HCT116 (cell line): ENCODE measurements around the gene GRXCR1. TPM values are rescaled to one million over a fixed set of nuclear protein-coding genes. Genes with fewer than 3 reads are reported as not detected.

ENCODE experiments used
- ATAC-seq: fragments of 200-7000 bp; cut with Tn5 transposase; 2 replicates; pipeline ENCODE4 v1.9.1; 2020; ENCODE audit warnings: mild to moderate bottlenecking, moderate library complexity
- BruUV-seq: library from RNA; stranded (reverse); fragments of 400-500 nt; replicated peaks from 2 replicates; lab custom pipeline; 2021; lab: Mats Ljungman, UMichigan
- CTCF ChIA-PET: fragments of 300-600 bp; sonication (Branson Sonifier 250); formaldehyde crosslinking; loops from one replicate; lab custom pipeline; 2021; ENCODE audit warnings: antibody characterized with exemption; lab: Charles Lee
- POLR2A ChIA-PET: fragments of 300-600, 350-600 bp; sonication (Branson Sonifier 250); formaldehyde crosslinking; loops from one replicate; lab custom pipeline; 2021; ENCODE audit warnings: antibody characterized with exemption; lab: Charles Lee
- RAD21 ChIA-PET, 2 experiments: fragments of 300-600 bp; sonication (Branson Sonifier 250); formaldehyde crosslinking; loops; one replicate each; lab custom pipeline; 2023; ENCODE audit warnings: low total read pairs in 2 of 2; ENCODE audit not compliant: uncharacterized antibody in 2 of 2, unreplicated experiment in 2 of 2, low non-redundant PET in 1 of 2; lab: Charles Lee
- DNase-seq: peaks from one replicate; pipeline ENCODE4 v3.0.0-alpha.2; 2010; ENCODE audit warnings: low read depth, low spot score
- H2AFZ ChIP-seq: fragments of 200-600 bp; shearing (Covaris generic), sonication (generic); 2 replicates; pipeline ENCODE4 v1.6.1; 2017; ENCODE audit warnings: low read depth, mixed run types, mixed read lengths, antibody characterized with exemption, low read length; ENCODE audit not compliant: poor library complexity, severe bottlenecking
- H3K27ac ChIP-seq: 2 replicates; pipeline ENCODE4 v1.5.1; 2012; ENCODE audit warnings: low read depth, low read length
- H3K27me3 ChIP-seq: fragments of 200-600 bp; sonication (generic); 2 replicates; pipeline ENCODE4 v1.6.1; 2016; ENCODE audit warnings: mixed run types, low read length, mixed read lengths; ENCODE audit not compliant: insufficient read depth
- H3K36me3 ChIP-seq, 2 experiments: fragments of 200-500 bp in 1 of 2; fragments of 200-600 bp in 1 of 2; sonication (Bioruptor generic) in 1 of 2; sonication (generic) in 1 of 2; 2 replicates each; pipeline versions ENCODE4 v1.5.1 to v1.6.1; 2014 to 2016; ENCODE audit warnings: low read length in 2 of 2, inconsistent platforms in 1 of 2, mixed read lengths in 1 of 2, mixed run types in 1 of 2; ENCODE audit not compliant: insufficient read depth in 2 of 2, control insufficient read depth in 1 of 2
- H3K4me1 ChIP-seq, 2 experiments: fragments of 200-600 bp in 1 of 2; sonication (generic) in 1 of 2; 2 replicates each; pipeline versions ENCODE4 v1.5.1 to v1.6.1; 2012 to 2017; ENCODE audit warnings: low read length in 2 of 2, inconsistent platforms in 1 of 2, mild to moderate bottlenecking in 1 of 2, mixed read lengths in 1 of 2, mixed run types in 1 of 2, moderate library complexity in 1 of 2; ENCODE audit not compliant: insufficient read depth in 2 of 2, control insufficient read depth in 1 of 2
- H3K4me2 ChIP-seq: fragments of 200-600 bp; sonication (generic); 2 replicates; pipeline ENCODE4 v1.6.1; 2017; ENCODE audit warnings: mixed run types, low read length, mixed read lengths
- H3K4me3 ChIP-seq, 2 experiments: fragments of 200-600 bp in 1 of 2; sonication (generic) in 1 of 2; replicated peaks in 1 of 2; 2 replicates each; pipeline ENCODE4 v1.5.1; 2011 to 2016; ENCODE audit warnings: low read length in 2 of 2, control low read depth in 1 of 2, low read depth in 1 of 2, mild to moderate bottlenecking in 1 of 2, mixed read lengths in 1 of 2, mixed run types in 1 of 2
- H3K79me2 ChIP-seq: fragments of 200-600 bp; sonication (generic); 2 replicates; pipeline ENCODE4 v1.6.1; 2017; ENCODE audit warnings: mild to moderate bottlenecking, mixed run types, low read length, moderate library complexity, mixed read lengths; ENCODE audit not compliant: insufficient read depth
- H3K9ac ChIP-seq: fragments of 200-600 bp; sonication (generic); 2 replicates; pipeline ENCODE4 v1.6.1; 2016; ENCODE audit warnings: low read length, mixed read lengths
- H3K9me2 ChIP-seq: fragments of 200-600 bp; sonication (generic), shearing (Covaris generic); 2 replicates; pipeline ENCODE4 v1.6.1; 2017; ENCODE audit warnings: mixed run types, mild to moderate bottlenecking, moderate library complexity; ENCODE audit not compliant: insufficient read depth
- H3K9me3 ChIP-seq, 2 experiments: fragments of 200-500 bp in 1 of 2; fragments of 200-600 bp in 1 of 2; sonication (Bioruptor generic) in 1 of 2; sonication (generic) in 1 of 2; 2 replicates each; pipeline ENCODE4 v1.6.1; 2014 to 2017; ENCODE audit warnings: low read length in 2 of 2, mixed read lengths in 2 of 2, inconsistent platforms in 1 of 2, low read depth in 1 of 2, mild to moderate bottlenecking in 1 of 2, mixed run types in 1 of 2, moderate library complexity in 1 of 2; ENCODE audit not compliant: control insufficient read depth in 1 of 2, insufficient read depth in 1 of 2
- H4K20me1 ChIP-seq: fragments of 200-600 bp; sonication (generic), shearing (Covaris generic); 2 replicates; pipeline ENCODE4 v1.6.1; 2017; ENCODE audit warnings: mixed run types, mild to moderate bottlenecking, moderate library complexity; ENCODE audit not compliant: insufficient read depth
- CBX3 ChIP-seq: IDR thresholded peaks from 2 replicates; pipeline ENCODE4 v1.6.1; 2012; ENCODE audit warnings: low read depth
- CEBPB ChIP-seq: IDR thresholded peaks from 2 replicates; pipeline ENCODE4 v1.6.1; 2012; ENCODE audit warnings: low read depth
- CTCF ChIP-seq, 3 experiments: fragments of 200-600 bp in 1 of 3; sonication (generic) in 1 of 3; IDR thresholded peaks in 2 of 3; conservative IDR thresholded peaks in 1 of 3; 2 replicates each; pipeline ENCODE4 v1.5.1; 2012 to 2017; ENCODE audit warnings: low read depth in 2 of 3, low read length in 2 of 3, antibody characterized with exemption in 1 of 3, borderline replicate concordance in 1 of 3, control low read depth in 1 of 3, mild to moderate bottlenecking in 1 of 3, mixed read lengths in 1 of 3, mixed run types in 1 of 3, moderate library complexity in 1 of 3; ENCODE audit not compliant: insufficient read depth in 1 of 3
- EZH2 ChIP-seq: fragments of 200-600 bp; sonication (generic); IDR thresholded peaks from 2 replicates; pipeline ENCODE4 v1.6.1; 2017; ENCODE audit warnings: antibody characterized with exemption, mixed run types
- EZH2phosphoT487 ChIP-seq: fragments of 200-600 bp; IDR thresholded peaks from 2 replicates; pipeline ENCODE4 v1.6.1; 2018; ENCODE audit warnings: antibody characterized with exemption, borderline replicate concordance
- FOSL1 ChIP-seq: IDR thresholded peaks from 2 replicates; pipeline ENCODE4 v1.6.1; 2012; ENCODE audit warnings: low read depth
- JUND ChIP-seq: IDR thresholded peaks from 2 replicates; pipeline ENCODE4 v1.6.1; 2012
- POLR2A ChIP-seq: IDR thresholded peaks from 2 replicates; pipeline ENCODE4 v1.7.0; 2011; ENCODE audit warnings: borderline replicate concordance; ENCODE audit not compliant: insufficient read depth, insufficient read length; ENCODE audit errors: extremely low read depth
- POLR2AphosphoS5 ChIP-seq: IDR thresholded peaks from 2 replicates; pipeline ENCODE4 v1.6.1; 2011; ENCODE audit warnings: mild to moderate bottlenecking, low read depth, low read length, moderate library complexity
- RAD21 ChIP-seq: IDR thresholded peaks from 2 replicates; pipeline ENCODE4 v1.6.1; 2012; ENCODE audit warnings: low read depth, mild to moderate bottlenecking
- SP1 ChIP-seq: IDR thresholded peaks from 2 replicates; pipeline ENCODE4 v1.6.1; 2012; ENCODE audit warnings: low read depth
- SRF ChIP-seq: IDR thresholded peaks from 2 replicates; pipeline ENCODE4 v1.6.1; 2012; ENCODE audit warnings: low read depth
- YY1 ChIP-seq: IDR thresholded peaks from 2 replicates; pipeline ENCODE4 v1.6.1; 2011; ENCODE audit warnings: low read length, low read depth, moderate library complexity, mild to moderate bottlenecking; ENCODE audit not compliant: insufficient replicate concordance; ENCODE audit errors: extremely low read depth
- intact Hi-C: fragments of 100-400 bp; cut with micrococcal nuclease; formaldehyde crosslinking; loops from 2 replicates; pipeline ENCODE4 v1.10.0; 2022
- total RNA-seq: library from RNA; stranded (reverse); gene quantifications from one replicate; pipeline ENCODE4 v1.2.1, GENCODE V29; 2021; ENCODE audit not compliant: unreplicated experiment

The GRXCR1 gene
- total RNA-seq, 1 experiment from 2014 or later = not detected

GRCh38 chr4:42844422-42845070, 48.0 kb upstream of the GRXCR1 start:
- TF ChIP-seq FOSL1 = no peak
- no peak for TF ChIP-seq JUND
- no peak for TF ChIP-seq SP1
- TF ChIP-seq EZH2phosphoT487 = no peak
- TF ChIP-seq EZH2 = no peak
- TF ChIP-seq YY1 = no peak
- TF ChIP-seq CTCF (IDR thresholded peaks at IDR 0.05 in 2 of 3, conservative IDR thresholded peaks at IDR 0.05 in 1 of 3; ENCODE audit: borderline replicate concordance in 1 of 3, insufficient read depth in 1 of 3, low read depth in 2 of 3, low read length in 2 of 3) = no peak
- no peak for TF ChIP-seq CEBPB
- no peak for TF ChIP-seq SRF
- no peak for TF ChIP-seq POLR2AphosphoS5
- TF ChIP-seq RAD21 = no peak
- TF ChIP-seq POLR2A = no peak
- no peak for TF ChIP-seq CBX3

More at GRCh38 chr4:42844422-42845070, 48.0 kb upstream of the GRXCR1 start:
- Histone ChIP-seq H4K20me1 (no peaks in the 10 kb centered on the region), H3K9ac (no peak overlapping the region), H2AFZ (no peak overlapping the region), H3K36me3 (no peaks in the 10 kb centered on the region), H3K4me1 (no peaks in the 10 kb centered on the region), H3K4me2 (no peak overlapping the region), H3K4me3 (no peak overlapping the region), H3K27ac (no peak overlapping the region), H3K9me3 (no peaks in the 10 kb centered on the region), H3K9me2 (no peaks in the 10 kb centered on the region), H3K79me2 (no peaks in the 10 kb centered on the region), H3K27me3 (no peaks in the 10 kb centered on the region)
- ChIA-PET CTCF (interaction anchor here (1.5 kb wide), 1 partner anchor 276 kb away, joined by 3 read pairs; no protein-coding TSS in a partner anchor), RAD21 (no interaction called here), POLR2A (no interaction called here)
- intact Hi-C loops = no loop called here
- no TSS peak for BruUV-seq
- ATAC-seq = no peak
- DNase-seq = no peak
